ENCODE results near the gene FMNL1.
A peak's percentile ranks its signal among the peaks of the same experiment; 100 is the strongest.
"Not testable (repeated sequence)": the region's sequence is repeated elsewhere in the genome, so short reads cannot be mapped to it uniquely, and the experiment has no call there.

The FMNL1 gene

GRCh38 chr17:45221081-45222013 is at the start of gene FMNL1:
Gene FMNL1 (plus strand): TSS chr17:45221885. CDS start chr17:45222125, 240 bp downstream.
- no peak for DNase-seq (ENCODE audit: low read depth)

GRCh38 chr17:45172232-45172540 is 49.5 kb upstream of the FMNL1 start:
- no peak for DNase-seq (ENCODE audit: low read depth)

GRCh38 chr17:45172541-45173286 is 49.0 kb upstream of the FMNL1 start:
- peak; percentile 24 for DNase-seq (ENCODE audit: low read depth)

GRCh38 chr17:45175759-45176115 is 45.9 kb upstream of the FMNL1 start:
- DNase-seq (ENCODE audit: low read depth): no peak

- DNase-seq (ENCODE audit: low read depth): no peak
These were observed 44.1 kb upstream of the FMNL1 start for GRCh38 chr17:45177563-45177962.

GRCh38 chr17:45184144-45184543 is 37.5 kb upstream of the FMNL1 start:
- DNase-seq (ENCODE audit: low read depth): no peak

GRCh38 chr17:45186801-45187354 is 34.8 kb upstream of the FMNL1 start:
- DNase-seq (ENCODE audit: low read depth): no peak

GRCh38 chr17:45189009-45189408 is 32.7 kb upstream of the FMNL1 start:
- DNase-seq (ENCODE audit: low read depth): no peak

GRCh38 chr17:45190503-45191255 is 31.0 kb upstream of the FMNL1 start:
- DNase-seq (ENCODE audit: low read depth): no peak

GRCh38 chr17:45195424-45195823 is 26.3 kb upstream of the FMNL1 start:
- no peak for DNase-seq (ENCODE audit: low read depth)

GRCh38 chr17:45197108-45197507 is 24.6 kb upstream of the FMNL1 start:
- DNase-seq (ENCODE audit: low read depth): no peak

- DNase-seq (ENCODE audit: low read depth): peak; percentile 78
These were observed 23.9 kb upstream of the FMNL1 start for GRCh38 chr17:45197555-45198334.

- no peak for DNase-seq (ENCODE audit: low read depth)
These were observed 21.0 kb upstream of the FMNL1 start for GRCh38 chr17:45200701-45201100.

GRCh38 chr17:45201457-45201856 is 20.2 kb upstream of the FMNL1 start:
- DNase-seq (ENCODE audit: low read depth): no peak

GRCh38 chr17:45201880-45202279 is 19.8 kb upstream of the FMNL1 start:
- not testable (repeated sequence) for DNase-seq (ENCODE audit: low read depth)

- peak; percentile 77 for DNase-seq (ENCODE audit: low read depth)
These were observed 2.6 kb upstream of the FMNL1 start for GRCh38 chr17:45218895-45219661.

GRCh38 chr17:45220079-45220478 is 1.6 kb upstream of the FMNL1 start:
- DNase-seq (ENCODE audit: low read depth): no peak

- no peak for DNase-seq (ENCODE audit: low read depth)
These were observed 266 bp downstream of the FMNL1 start for GRCh38 chr17:45222014-45222288.

- no peak for DNase-seq (ENCODE audit: low read depth)
These were observed 757 bp downstream of the FMNL1 start for GRCh38 chr17:45222289-45222995.

- no peak for DNase-seq (ENCODE audit: low read depth)
These were observed 1.4 kb downstream of the FMNL1 start for GRCh38 chr17:45222996-45223538.
